ENCODE measurements around the gene HEMGN. TPM values are rescaled to one million over a fixed set of nuclear protein-coding genes. Genes with fewer than 3 reads are reported as not detected.

HEMGN gene
- total RNA-seq, 4 donors from 2014 or later, result 0.22 to 0.27 TPM; not detected in 2

DNA sequence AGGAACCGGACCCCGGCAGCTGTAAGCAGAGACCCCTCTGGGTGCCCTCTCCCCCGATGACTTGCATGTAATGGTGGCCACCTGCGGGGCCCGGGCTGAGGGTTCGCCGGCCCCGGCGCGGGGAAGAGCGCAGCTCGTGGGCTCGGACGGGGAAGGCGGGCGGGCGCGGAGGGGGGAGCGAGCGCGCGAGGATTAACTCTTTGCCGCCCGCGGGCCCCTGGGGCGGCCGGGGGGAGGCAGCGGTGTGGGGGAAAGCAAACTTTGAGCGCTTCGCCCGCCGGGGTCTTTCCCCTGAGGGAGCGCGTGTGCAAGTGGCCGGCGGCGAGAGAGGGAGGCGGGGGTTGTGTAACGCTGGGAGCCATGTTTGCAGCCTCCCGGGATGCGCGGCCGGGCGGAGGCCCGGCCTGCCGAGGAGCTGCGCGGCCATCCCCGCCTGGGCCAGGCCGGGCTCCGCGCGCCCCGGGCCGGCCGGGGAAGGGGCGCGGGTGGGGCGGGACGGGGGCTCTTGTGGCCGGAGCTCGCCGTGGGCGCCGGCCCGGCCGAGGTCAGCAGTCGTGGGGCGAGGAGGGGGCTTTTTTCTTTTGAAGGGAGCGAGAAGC lies 45.7 kb upstream of the HEMGN start:
- Histone ChIP-seq H3K36me3 (no peaks in the 10 kb centered on the region), H3K27ac (peak overlapping the region; percentile 93 to 99 (median 98)), H3K4me1 (peaks cover 22 to 26% of the 10 kb centered on the region in 2 donors), H3K4me3 (replicated peaks in 1 of 3) (peak overlapping the region; percentile 30 to 99 (median 94)), H3K9me3 (no peaks in the 10 kb centered on the region), H3K27me3 (no peaks in the 10 kb centered on the region)
- intact Hi-C loops (cut with DNase I), result loop anchor here (5.0 to 10.0 kb wide), 2 partner anchors 51 to 61 kb away; partner anchors contain the start of gene TRMO
- DNase-seq, result peak; percentile 51 to 54
- WGBS, 2 donors, result 0% methylated on average over 3 to 23 of the region's 70 CpGs
- TF ChIP-seq, protein P1, sequence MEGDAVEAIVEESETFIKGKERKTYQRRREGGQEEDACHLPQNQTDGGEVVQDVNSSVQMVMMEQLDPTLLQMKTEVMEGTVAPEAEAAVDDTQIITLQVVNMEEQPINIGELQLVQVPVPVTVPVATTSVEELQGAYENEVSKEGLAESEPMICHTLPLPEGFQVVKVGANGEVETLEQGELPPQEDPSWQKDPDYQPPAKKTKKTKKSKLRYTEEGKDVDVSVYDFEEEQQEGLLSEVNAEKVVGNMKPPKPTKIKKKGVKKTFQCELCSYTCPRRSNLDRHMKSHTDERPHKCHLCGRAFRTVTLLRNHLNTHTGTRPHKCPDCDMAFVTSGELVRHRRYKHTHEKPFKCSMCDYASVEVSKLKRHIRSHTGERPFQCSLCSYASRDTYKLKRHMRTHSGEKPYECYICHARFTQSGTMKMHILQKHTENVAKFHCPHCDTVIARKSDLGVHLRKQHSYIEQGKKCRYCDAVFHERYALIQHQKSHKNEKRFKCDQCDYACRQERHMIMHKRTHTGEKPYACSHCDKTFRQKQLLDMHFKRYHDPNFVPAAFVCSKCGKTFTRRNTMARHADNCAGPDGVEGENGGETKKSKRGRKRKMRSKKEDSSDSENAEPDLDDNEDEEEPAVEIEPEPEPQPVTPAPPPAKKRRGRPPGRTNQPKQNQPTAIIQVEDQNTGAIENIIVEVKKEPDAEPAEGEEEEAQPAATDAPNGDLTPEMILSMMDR (IDR thresholded peaks at IDR 0.05), result peak in 1 of 6 experiments; percentile 1
- no peak for TF ChIP-seq POLR2A (IDR thresholded peaks at IDR 0.05)

DNA sequence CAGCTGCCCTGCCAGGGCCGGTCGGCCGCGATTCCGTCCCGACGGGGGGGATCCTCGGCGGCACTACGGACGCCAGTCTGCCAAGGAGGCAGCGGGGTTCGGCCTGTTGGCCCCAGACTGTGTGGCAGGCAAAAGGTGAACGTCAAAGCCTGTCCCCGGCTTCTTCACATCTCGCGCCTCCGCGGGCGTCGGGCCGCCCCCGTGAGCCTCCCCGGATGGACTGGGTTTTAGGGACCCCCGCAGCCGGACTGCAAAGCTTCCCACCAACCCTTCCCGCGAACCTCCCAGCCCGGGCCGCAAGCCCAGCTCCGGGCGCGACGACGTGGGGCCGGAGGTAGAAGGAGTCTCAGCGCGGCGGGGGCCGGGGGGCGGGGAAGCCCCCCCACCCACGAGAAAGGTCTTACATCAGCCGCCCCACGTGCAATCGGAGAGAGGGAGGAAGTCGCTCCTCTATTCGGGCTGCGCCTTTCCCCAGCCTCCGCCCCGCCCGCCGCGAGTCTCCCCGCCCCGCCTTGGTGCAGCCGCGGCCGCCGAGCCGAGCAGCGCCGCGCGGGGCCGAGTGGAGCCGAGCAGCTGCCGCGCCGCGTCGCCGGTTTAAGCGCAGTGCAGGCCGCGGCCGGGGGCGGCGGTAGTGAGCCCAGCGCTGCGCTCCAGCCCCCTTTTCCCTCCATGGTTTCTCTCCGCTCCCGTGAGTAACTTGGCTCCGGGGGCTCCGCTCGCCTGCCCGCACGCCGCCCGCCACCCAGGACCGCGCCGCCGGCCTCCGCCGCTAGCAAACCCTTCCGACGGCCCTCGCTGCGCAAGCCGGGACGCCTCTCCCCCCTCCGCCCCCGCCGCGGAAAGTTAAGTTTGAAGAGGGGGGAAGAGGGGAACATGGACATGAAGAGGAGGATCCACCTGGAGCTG lies 45.0 kb upstream of the HEMGN start, which contains the start of gene ANP32B:
ANP32B (plus strand) TSS at position 659 of the 906 bp plus-strand sequence; CDS start at position 874, 215 bp downstream.
- H3K27me3 ChIP-seq, result no peaks in the 10 kb centered on the region
- WGBS, 2 donors, result 0 to 1% methylated on average over 26 to 32 of the region's 105 CpGs
- no peaks in the 10 kb centered on the region for H3K36me3 ChIP-seq
- peak within 1 kb of the TSS; percentile 30 to 99 (median 94) for H3K4me3 ChIP-seq (replicated peaks in 1 of 3)
- peak within 1 kb of the TSS; percentile 93 to 99 (median 98) for H3K27ac ChIP-seq
- TF ChIP-seq, protein P1 (IDR thresholded peaks at IDR 0.05), result peak; percentile 35 to 98 (median 92)
- peak in 1 of 2 donors; percentile 65 for TF ChIP-seq POLR2A (IDR thresholded peaks at IDR 0.05)
- intact Hi-C loops (cut with DNase I), result loop anchor here (5.0 to 10.0 kb wide), 2 partner anchors 52 to 61 kb away; partner anchors contain the start of gene TRMO
- peaks cover 20 to 22% of the 10 kb centered on the region in 2 donors for H3K4me1 ChIP-seq
- DNase-seq, result peak; percentile 89 to 90
- no peaks in the 10 kb centered on the region for H3K9me3 ChIP-seq

- no peaks in the 10 kb centered on the region for H3K36me3 ChIP-seq
- peaks cover 20 to 22% of the 10 kb centered on the region in 2 donors for H3K4me1 ChIP-seq
- intact Hi-C loops (cut with DNase I), result loop anchor here (5.0 to 10.0 kb wide), 2 partner anchors 53 to 60 kb away; partner anchors contain the start of gene TRMO
- TF ChIP-seq POLR2A (IDR thresholded peaks at IDR 0.05), result no peak
- TF ChIP-seq, protein P1 (IDR thresholded peaks at IDR 0.05), result no peak
- DNase-seq, result no peak
- 57 to 66% methylated on average over 14 to 15 of the region's 15 CpGs for WGBS, 2 donors
- peak overlapping the region; percentile 30 to 94 (median 47) for H3K4me3 ChIP-seq (replicated peaks in 1 of 3)
- no peaks in the 10 kb centered on the region for H3K9me3 ChIP-seq
- peak overlapping the region in 1 of 3 donors; percentile 59 for H3K27ac ChIP-seq
- H3K27me3 ChIP-seq, result no peaks in the 10 kb centered on the region
Observed at GRCh38 chr9:97981846-97982682, 44.1 kb upstream of the HEMGN start.

- Histone ChIP-seq H3K4me3 (replicated peaks in 1 of 3) (no peak overlapping the region), H3K27ac (no peak overlapping the region), H3K9me3 (no peaks in the 10 kb centered on the region), H3K36me3 (no peaks in the 10 kb centered on the region), H3K4me1 (peaks cover 12 to 17% of the 10 kb centered on the region in 2 donors), H3K27me3 (no peaks in the 10 kb centered on the region)
- intact Hi-C loops (cut with DNase I), result loop anchor here (5.0 to 10.0 kb wide), 2 partner anchors 54 to 59 kb away; partner anchors contain the start of gene TRMO
- 89 to 90% methylated on average over 10 of the region's 10 CpGs for WGBS, 2 donors
- no peak for DNase-seq
- TF ChIP-seq, protein P1 (IDR thresholded peaks at IDR 0.05), result no peak
- no peak for TF ChIP-seq POLR2A (IDR thresholded peaks at IDR 0.05)
Observed at GRCh38 chr9:97980918-97981845, 43.2 kb upstream of the HEMGN start.
